HepG2 (cell line): ENCODE data around the gene ACSBG1. TPM values are rescaled to one million over a fixed set of nuclear protein-coding genes. Genes with fewer than 3 reads are reported as not detected.

Source experiments
- ATAC-seq: fragments of 200-7000 bp; cut with Tn5 transposase; 3 replicates; pipeline ENCODE4 v1.9.1; 2020; ENCODE audit warnings: mild to moderate bottlenecking, moderate library complexity
- BruUV-seq: library from RNA; stranded (reverse); fragments of 400-500 nt; replicated peaks from 2 replicates; lab custom pipeline; 2021; lab: Mats Ljungman, UMichigan
- CTCF ChIA-PET: fragments of 300-600 bp; formaldehyde crosslinking; extraction: SDS; loops from one replicate; lab custom pipeline; 2021; ENCODE audit warnings: low total read pairs, inconsistent platforms, low intra/inter-chr PET ratio; lab: Yijun Ruan, JAX
- POLR2A ChIA-PET: fragments of 350-600 bp; sonication (Branson Sonifier 250); formaldehyde crosslinking; loops from one replicate; lab custom pipeline; 2020; ENCODE audit warnings: antibody characterized with exemption, inconsistent platforms; lab: Yijun Ruan, JAX
- DNase-seq: peaks from one replicate; pipeline ENCODE4 v3.0.0-alpha.2; 2015; ENCODE audit warnings: low spot score
- FAIRE-seq: peaks from 3 replicates; lab custom pipeline; 2011; peaks lifted over from hg19 to GRCh38; lab: Jason Lieb, UNC
- H2AFZ ChIP-seq: one replicate; pipeline ENCODE4 v1.6.1; 2011; ENCODE audit warnings: low read length, inconsistent platforms
- H3K27ac ChIP-seq: fragments of 300-600 bp; 3 replicates; pipeline ENCODE4 v1.8.0; 2011; ENCODE audit warnings: mixed run types, mild to moderate bottlenecking, mixed read lengths, low read length, inconsistent platforms; ENCODE audit not compliant: insufficient read depth; ENCODE audit errors: extremely low read length
- H3K27me3 ChIP-seq, 2 experiments: fragments of 200-600 bp in 1 of 2; 2 replicates in 1 of 2; 3 replicates in 1 of 2; pipeline versions ENCODE4 v1.6.0 to v1.8.0; 2011; ENCODE audit warnings: low read length in 2 of 2, mild to moderate bottlenecking in 2 of 2, moderate library complexity in 2 of 2, inconsistent platforms in 1 of 2; ENCODE audit not compliant: insufficient read depth in 2 of 2, control insufficient read depth in 1 of 2
- H3K36me3 ChIP-seq, 2 experiments: fragments of 200-600 bp in 1 of 2; replicated peaks in 1 of 2; 2 replicates in 1 of 2; 3 replicates in 1 of 2; pipeline versions ENCODE4 v1.5.1 to v1.8.0; 2011; ENCODE audit warnings: low read length in 2 of 2, inconsistent platforms in 1 of 2; ENCODE audit not compliant: insufficient read depth in 2 of 2, control insufficient read depth in 1 of 2
- H3K4me1 ChIP-seq: 2 replicates; pipeline ENCODE4 v1.5.1; 2012; ENCODE audit warnings: low read length, inconsistent platforms; ENCODE audit not compliant: insufficient read depth
- H3K4me2 ChIP-seq: 2 replicates; pipeline ENCODE4 v1.6.0; 2011; ENCODE audit warnings: low read depth, low read length, inconsistent platforms
- H3K4me3 ChIP-seq, 3 experiments: fragments of 200-600 bp in 1 of 3; sonication (generic), shearing (Covaris generic) in 1 of 3; replicated peaks in 1 of 3; 2 replicates each; pipeline ENCODE4 v1.5.1; 2011 to 2016; ENCODE audit warnings: low read length in 3 of 3, inconsistent platforms in 2 of 3, low read depth in 2 of 3, mild to moderate bottlenecking in 2 of 3, control low read depth in 1 of 3, mixed read lengths in 1 of 3; ENCODE audit not compliant: insufficient read depth in 1 of 3
- H3K79me2 ChIP-seq: one replicate; pipeline ENCODE4 v1.6.1; 2011; ENCODE audit warnings: low read length, inconsistent platforms; ENCODE audit not compliant: insufficient read depth
- H3K9ac ChIP-seq: 2 replicates; pipeline ENCODE4 v1.6.0; 2011; ENCODE audit warnings: mild to moderate bottlenecking, low read depth, low read length, inconsistent platforms; ENCODE audit not compliant: insufficient read depth
- H3K9me3 ChIP-seq: 2 replicates; pipeline ENCODE4 v1.5.1; 2012; ENCODE audit warnings: mild to moderate bottlenecking, low read length
- H4K20me1 ChIP-seq: 2 replicates; pipeline ENCODE4 v1.6.0; 2011; ENCODE audit warnings: inconsistent platforms, mild to moderate bottlenecking, low read length, moderate library complexity; ENCODE audit not compliant: insufficient read depth
- AKAP8 ChIP-seq: sonication (generic); formaldehyde crosslinking; IDR thresholded peaks from 2 replicates; pipeline ENCODE4 v1.5.1; 2020; ENCODE audit warnings: mild to moderate bottlenecking, missing genetic modification reagents
- EED ChIP-seq: sonication (generic); formaldehyde crosslinking; IDR thresholded peaks from 2 replicates; pipeline ENCODE4 v1.5.0; 2020; ENCODE audit warnings: mild to moderate bottlenecking, missing genetic modification reagents
- KDM2A ChIP-seq: sonication (generic); formaldehyde crosslinking; IDR thresholded peaks from 2 replicates; pipeline ENCODE4 v1.4.0; 2020; ENCODE audit warnings: low read depth, missing genetic modification reagents, borderline replicate concordance
- KLF15 ChIP-seq: sonication (generic); formaldehyde crosslinking; IDR thresholded peaks from 2 replicates; pipeline ENCODE4 v1.8.1; 2023; ENCODE audit warnings: borderline replicate concordance, mild to moderate bottlenecking, inconsistent platforms, missing genetic modification reagents, mixed read lengths
- KLF6 ChIP-seq: IDR thresholded peaks from 2 replicates; pipeline ENCODE4 v1.8.0; 2016; ENCODE audit warnings: missing biosample characterization, missing genetic modification reagents
- SMC3 ChIP-seq: IDR thresholded peaks from 2 replicates; pipeline ENCODE4 v1.6.1; 2011; ENCODE audit warnings: low read length, improper control_type of control experiment
- STAG1 ChIP-seq: sonication (generic); formaldehyde crosslinking; IDR thresholded peaks from 2 replicates; pipeline ENCODE4 v1.4.0; 2020; ENCODE audit warnings: missing genetic modification reagents
- TARDBP ChIP-seq: sonication (generic); formaldehyde crosslinking; IDR thresholded peaks from 2 replicates; pipeline ENCODE4 v1.8.0; 2022; ENCODE audit warnings: mild to moderate bottlenecking, missing genetic modification reagents
- TOPORS ChIP-seq: sonication (generic); formaldehyde crosslinking; IDR thresholded peaks from 2 replicates; pipeline ENCODE4 v1.8.0; 2023; ENCODE audit warnings: mild to moderate bottlenecking, missing genetic modification reagents
- ZBTB20 ChIP-seq: sonication (generic); formaldehyde crosslinking; IDR thresholded peaks from 2 replicates; pipeline ENCODE4 v1.8.1; 2023; ENCODE audit warnings: missing genetic modification reagents, low read depth, mild to moderate bottlenecking, borderline replicate concordance
- ZNF234 ChIP-seq: sonication (generic); formaldehyde crosslinking; conservative IDR thresholded peaks from 2 replicates; pipeline ENCODE4 v1.5.1; 2020; ENCODE audit warnings: mild to moderate bottlenecking, missing genetic modification reagents
- ZNF839 ChIP-seq: sonication (generic); formaldehyde crosslinking; IDR thresholded peaks from 2 replicates; pipeline ENCODE4 v1.4.0; 2020; ENCODE audit warnings: missing genetic modification reagents, mild to moderate bottlenecking, borderline replicate concordance
- ZSCAN30 ChIP-seq: sonication (generic); formaldehyde crosslinking; IDR thresholded peaks from 2 replicates; pipeline ENCODE4 v1.5.0; 2020; ENCODE audit warnings: mild to moderate bottlenecking, missing genetic modification reagents
- WGBS: methylation state at CpG from one replicate; pipeline ENCODE4 v1.1.6; 2017; ENCODE audit warnings: low lambda C conversion rate; 5-methylcytosine and 5-hydroxymethylcytosine counted together
- in situ Hi-C: cut with HindIII; loops from 2 replicates; pipeline ENCODE4 v1.10.0; 2017; ENCODE audit warnings: low pct_unique_long_range_greater_than_20kb; ENCODE audit not compliant: extremely low pct_ligation_motif_present
- intact Hi-C: fragments of 100-400 bp; cut with micrococcal nuclease; formaldehyde crosslinking; loops from one replicate; pipeline ENCODE4 v1.10.0; 2022; ENCODE audit not compliant: unreplicated experiment
- polyA plus RNA-seq, 8 experiments: library from polyadenylated mRNA; depleted of rRNA in 3 of 8; stranded (reverse) in 7 of 8; unstranded in 1 of 8; fragments of >200 nt; fragmentation: Illumina TruSeq in 4 of 8; extraction: Trizol in 4 of 8; gene quantifications; 2 replicates each; pipeline versions ENCODE4 v1.2.1 to v1.2.3, GENCODE V29; 2011 to 2016; ENCODE audit warnings: low read depth in 4 of 8, missing spikeins in 1 of 8, mixed read lengths in 1 of 8; ENCODE audit not compliant: insufficient read depth in 1 of 8
- total RNA-seq, 5 experiments: library from RNA; depleted of rRNA; stranded (reverse); fragments of >200 nt; fragmentation: Illumina TruSeq; extraction: Trizol; gene quantifications; 2 replicates each; pipeline ENCODE4 v1.2.3, GENCODE V29; 2016; ENCODE audit warnings: low read depth in 1 of 5
- TF ChIP-seq, protein P1 (sequence below): sonication (generic); formaldehyde crosslinking; IDR thresholded peaks from 2 replicates; pipeline ENCODE4 v1.5.0; 2020; ENCODE audit warnings: mild to moderate bottlenecking, missing genetic modification reagents, moderate library complexity
- TF ChIP-seq, protein P2 (sequence below): IDR thresholded peaks from 2 replicates; pipeline ENCODE4 v1.6.1; 2018; ENCODE audit warnings: missing genetic modification reagents, mild to moderate bottlenecking, missing compliant biosample characterization
- TF ChIP-seq, protein P3 (sequence below): sonication (generic); formaldehyde crosslinking; IDR thresholded peaks from 2 replicates; pipeline ENCODE4 v1.5.0; 2020; ENCODE audit warnings: mild to moderate bottlenecking, missing genetic modification reagents
- TF ChIP-seq, protein P4 (sequence below): sonication (generic); formaldehyde crosslinking; IDR thresholded peaks from 2 replicates; pipeline ENCODE4 v1.9.0; 2021; ENCODE audit warnings: missing genetic modification reagents, borderline replicate concordance

Gene ACSBG1
- total and polyA plus RNA-seq, 2 of the 13 experiments (the other 11 are each of a cell fraction or from before 2014, with no cell fraction given) = 0.35 to 0.81 TPM

DNA sequence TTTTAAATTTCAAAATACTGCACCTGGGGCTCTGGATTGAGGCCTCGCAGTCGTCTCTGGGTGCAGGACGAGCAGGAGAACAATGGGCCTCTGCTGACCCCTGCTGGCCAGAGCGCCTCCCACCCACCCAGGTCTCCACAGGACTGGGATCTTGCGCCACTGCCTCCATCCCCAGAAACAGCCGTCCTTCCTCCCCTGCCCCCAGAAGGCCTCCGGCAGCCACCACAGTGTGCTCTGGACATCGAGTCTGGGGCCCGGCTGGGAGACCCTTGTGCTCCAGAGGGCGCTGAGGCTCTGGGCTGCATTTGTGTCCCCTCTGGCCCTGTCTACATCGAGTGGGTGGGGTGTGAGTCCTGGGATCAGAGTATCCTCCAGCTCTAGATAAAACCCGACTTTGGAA is 6.7 kb upstream of the ACSBG1 start:
- H3K4me2 ChIP-seq = no peak overlapping the region
- DNase-seq (peak; percentile 49), ATAC-seq (peak; percentile 93), FAIRE-seq (peak; percentile 48)
- H2AFZ ChIP-seq = no peak overlapping the region
- no peak overlapping the region for H3K27ac ChIP-seq
- peaks cover 0 to 11% of the 10 kb centered on the region in 2 experiments; a peak in 1 of 5 replicates for H3K27me3 ChIP-seq
- CTCF ChIA-PET = interaction anchor here (1.4 to 2.6 kb wide), 5 partner anchors 46 to 331 kb away, joined by 4 to 14 read pairs (median 9); no protein-coding TSS in a partner anchor
- no peaks in the 10 kb centered on the region for H4K20me1 ChIP-seq
- WGBS = 10% methylated on average over 6 of the region's 12 CpGs
- H3K9ac ChIP-seq = no peak overlapping the region
- no TSS peak for BruUV-seq
- H3K4me3 ChIP-seq = no peak overlapping the region
- peaks cover 32% of the 10 kb centered on the region for H3K4me1 ChIP-seq
- POLR2A ChIA-PET = no interaction called here
- no peaks in the 10 kb centered on the region for H3K79me2 ChIP-seq
- intact Hi-C loops (loop anchor here (1.0 kb wide), 2 partner anchors 64 to 128 kb away; no protein-coding TSS in a partner anchor), in situ Hi-C loops (loop anchor here (5.0 to 25.0 kb wide), 3 partner anchors 64 to 279 kb away; no protein-coding TSS in a partner anchor)
- no peaks in the 10 kb centered on the region for H3K36me3 ChIP-seq
- no peaks in the 10 kb centered on the region for H3K9me3 ChIP-seq
- TF ChIP-seq ZSCAN30 (CRISPR knock-in tag) (no peak), AKAP8 (CRISPR knock-in tag) (no peak), SMC3 (peak; percentile 33; the same call in 1 of the 2 replicates), ZNF839 (no peak), TARDBP (CRISPR knock-in tag) (no peak), STAG1 (CRISPR knock-in tag) (peak; percentile 85), KDM2A (CRISPR knock-in tag) (0 out of 2 replicates have a peak, but pooled peaks have one; percentile 30), EED (no peak), ZBTB20 (0 out of 2 replicates have a peak, but pooled peaks have one; percentile 37), ZNF234 (CRISPR knock-in tag) (no peak), KLF6 (CRISPR knock-in tag) (no peak), TOPORS (CRISPR knock-in tag) (no peak), KLF15 (no peak)
- TF ChIP-seq, protein P1, sequence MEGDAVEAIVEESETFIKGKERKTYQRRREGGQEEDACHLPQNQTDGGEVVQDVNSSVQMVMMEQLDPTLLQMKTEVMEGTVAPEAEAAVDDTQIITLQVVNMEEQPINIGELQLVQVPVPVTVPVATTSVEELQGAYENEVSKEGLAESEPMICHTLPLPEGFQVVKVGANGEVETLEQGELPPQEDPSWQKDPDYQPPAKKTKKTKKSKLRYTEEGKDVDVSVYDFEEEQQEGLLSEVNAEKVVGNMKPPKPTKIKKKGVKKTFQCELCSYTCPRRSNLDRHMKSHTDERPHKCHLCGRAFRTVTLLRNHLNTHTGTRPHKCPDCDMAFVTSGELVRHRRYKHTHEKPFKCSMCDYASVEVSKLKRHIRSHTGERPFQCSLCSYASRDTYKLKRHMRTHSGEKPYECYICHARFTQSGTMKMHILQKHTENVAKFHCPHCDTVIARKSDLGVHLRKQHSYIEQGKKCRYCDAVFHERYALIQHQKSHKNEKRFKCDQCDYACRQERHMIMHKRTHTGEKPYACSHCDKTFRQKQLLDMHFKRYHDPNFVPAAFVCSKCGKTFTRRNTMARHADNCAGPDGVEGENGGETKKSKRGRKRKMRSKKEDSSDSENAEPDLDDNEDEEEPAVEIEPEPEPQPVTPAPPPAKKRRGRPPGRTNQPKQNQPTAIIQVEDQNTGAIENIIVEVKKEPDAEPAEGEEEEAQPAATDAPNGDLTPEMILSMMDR (CRISPR knock-in tag) = peak; percentile 92
- TF ChIP-seq, protein P2, sequence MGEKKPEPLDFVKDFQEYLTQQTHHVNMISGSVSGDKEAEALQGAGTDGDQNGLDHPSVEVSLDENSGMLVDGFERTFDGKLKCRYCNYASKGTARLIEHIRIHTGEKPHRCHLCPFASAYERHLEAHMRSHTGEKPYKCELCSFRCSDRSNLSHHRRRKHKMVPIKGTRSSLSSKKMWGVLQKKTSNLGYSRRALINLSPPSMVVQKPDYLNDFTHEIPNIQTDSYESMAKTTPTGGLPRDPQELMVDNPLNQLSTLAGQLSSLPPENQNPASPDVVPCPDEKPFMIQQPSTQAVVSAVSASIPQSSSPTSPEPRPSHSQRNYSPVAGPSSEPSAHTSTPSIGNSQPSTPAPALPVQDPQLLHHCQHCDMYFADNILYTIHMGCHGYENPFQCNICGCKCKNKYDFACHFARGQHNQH (CRISPR knock-in tag) = 0 out of 2 replicates have a peak, but pooled peaks have one; percentile 25
- TF ChIP-seq, protein P3, sequence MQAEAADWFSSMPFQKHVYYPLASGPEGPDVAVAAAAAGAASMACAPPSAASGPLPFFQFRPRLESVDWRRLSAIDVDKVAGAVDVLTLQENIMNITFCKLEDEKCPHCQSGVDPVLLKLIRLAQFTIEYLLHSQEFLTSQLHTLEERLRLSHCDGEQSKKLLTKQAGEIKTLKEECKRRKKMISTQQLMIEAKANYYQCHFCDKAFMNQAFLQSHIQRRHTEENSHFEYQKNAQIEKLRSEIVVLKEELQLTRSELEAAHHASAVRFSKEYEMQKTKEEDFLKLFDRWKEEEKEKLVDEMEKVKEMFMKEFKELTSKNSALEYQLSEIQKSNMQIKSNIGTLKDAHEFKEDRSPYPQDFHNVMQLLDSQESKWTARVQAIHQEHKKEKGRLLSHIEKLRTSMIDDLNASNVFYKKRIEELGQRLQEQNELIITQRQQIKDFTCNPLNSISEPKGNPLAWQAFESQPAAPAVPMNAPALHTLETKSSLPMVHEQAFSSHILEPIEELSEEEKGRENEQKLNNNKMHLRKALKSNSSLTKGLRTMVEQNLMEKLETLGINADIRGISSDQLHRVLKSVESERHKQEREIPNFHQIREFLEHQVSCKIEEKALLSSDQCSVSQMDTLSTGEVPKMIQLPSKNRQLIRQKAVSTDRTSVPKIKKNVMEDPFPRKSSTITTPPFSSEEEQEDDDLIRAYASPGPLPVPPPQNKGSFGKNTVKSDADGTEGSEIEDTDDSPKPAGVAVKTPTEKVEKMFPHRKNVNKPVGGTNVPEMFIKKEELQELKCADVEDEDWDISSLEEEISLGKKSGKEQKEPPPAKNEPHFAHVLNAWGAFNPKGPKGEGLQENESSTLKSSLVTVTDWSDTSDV (CRISPR knock-in tag) = no peak
- TF ChIP-seq, protein P4, sequence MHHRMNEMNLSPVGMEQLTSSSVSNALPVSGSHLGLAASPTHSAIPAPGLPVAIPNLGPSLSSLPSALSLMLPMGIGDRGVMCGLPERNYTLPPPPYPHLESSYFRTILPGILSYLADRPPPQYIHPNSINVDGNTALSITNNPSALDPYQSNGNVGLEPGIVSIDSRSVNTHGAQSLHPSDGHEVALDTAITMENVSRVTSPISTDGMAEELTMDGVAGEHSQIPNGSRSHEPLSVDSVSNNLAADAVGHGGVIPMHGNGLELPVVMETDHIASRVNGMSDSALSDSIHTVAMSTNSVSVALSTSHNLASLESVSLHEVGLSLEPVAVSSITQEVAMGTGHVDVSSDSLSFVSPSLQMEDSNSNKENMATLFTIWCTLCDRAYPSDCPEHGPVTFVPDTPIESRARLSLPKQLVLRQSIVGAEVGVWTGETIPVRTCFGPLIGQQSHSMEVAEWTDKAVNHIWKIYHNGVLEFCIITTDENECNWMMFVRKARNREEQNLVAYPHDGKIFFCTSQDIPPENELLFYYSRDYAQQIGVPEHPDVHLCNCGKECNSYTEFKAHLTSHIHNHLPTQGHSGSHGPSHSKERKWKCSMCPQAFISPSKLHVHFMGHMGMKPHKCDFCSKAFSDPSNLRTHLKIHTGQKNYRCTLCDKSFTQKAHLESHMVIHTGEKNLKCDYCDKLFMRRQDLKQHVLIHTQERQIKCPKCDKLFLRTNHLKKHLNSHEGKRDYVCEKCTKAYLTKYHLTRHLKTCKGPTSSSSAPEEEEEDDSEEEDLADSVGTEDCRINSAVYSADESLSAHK (CRISPR knock-in tag) = no peak
